PC-9 (cell line): ENCODE data around the gene PRF1.

Source experiments
- CTCF ChIP-seq: fragments of 200-600 bp; sonication (generic); conservative IDR thresholded peaks from 2 replicates; pipeline ENCODE4 v1.6.1; 2017; ENCODE audit warnings: mixed run types, antibody characterized with exemption, mild to moderate bottlenecking, moderate library complexity
- EZH2 ChIP-seq: fragments of 200-600 bp; sonication (generic); IDR thresholded peaks from 2 replicates; pipeline ENCODE4 v1.8.0; 2017; ENCODE audit warnings: antibody characterized with exemption, low read depth

- TF ChIP-seq CTCF (no peak), EZH2 (no peak)
Measured at GRCh38 chr10:70605161-70605560, 2.6 kb upstream of the PRF1 start.
